ENCODE measurements around the gene TSPAN9. TPM values are rescaled to one million over a fixed set of nuclear protein-coding genes. Genes with fewer than 3 reads are reported as not detected.
A peak's percentile ranks its signal among the peaks of the same experiment; 100 is the strongest.

TSPAN9 gene
- total RNA-seq, 3 donors from 2014 or later, result 4.7 to 28.4 (median 8.5) TPM

GRCh38 chr12:3275171-3276041 is 198.2 kb downstream of the TSPAN9 start:
- no peaks in the 10 kb centered on the region for H3K9me3 ChIP-seq
- no peak overlapping the region for H3K4me3 ChIP-seq
- peak in 2 of 3 donors; percentile 81 to 84 for DNase-seq
- peak; percentile 80 for ATAC-seq
- intact Hi-C loops (cut with DNase I, micrococcal nuclease), result loop anchor here (2.0 to 5.0 kb wide), 2 partner anchors 138 to 139 kb away; no protein-coding TSS in a partner anchor
- TF ChIP-seq CTCF (IDR thresholded peaks at IDR 0.05), result peak; percentile 94
- no peaks in the 10 kb centered on the region for H3K36me3 ChIP-seq (ENCODE audit: low read depth)
- H3K4me1 ChIP-seq (ENCODE audit: low read depth), result no peaks in the 10 kb centered on the region

GRCh38 chr12:3276226-3276625 is 199.0 kb downstream of the TSPAN9 start:
- Histone ChIP-seq H3K4me3 (no peak overlapping the region), H3K36me3 (ENCODE audit: low read depth) (no peaks in the 10 kb centered on the region), H3K9me3 (no peaks in the 10 kb centered on the region), H3K4me1 (ENCODE audit: low read depth) (no peaks in the 10 kb centered on the region)
- intact Hi-C loops (cut with DNase I, micrococcal nuclease), result loop anchor here in 1 of 2 donors (5.0 kb wide), 1 partner anchor 139 kb away; no protein-coding TSS in a partner anchor
- no peak for ATAC-seq
- no peak for TF ChIP-seq CTCF (IDR thresholded peaks at IDR 0.05)
- no peak for DNase-seq

- H3K4me1 ChIP-seq (ENCODE audit: low read depth), result no peaks in the 10 kb centered on the region
- DNase-seq (no peak), ATAC-seq (no peak)
- TF ChIP-seq CTCF (IDR thresholded peaks at IDR 0.05), result no peak
- intact Hi-C loops (cut with DNase I, micrococcal nuclease), result loop anchor here in 1 of 2 donors (5.0 kb wide), 1 partner anchor 140 kb away; no protein-coding TSS in a partner anchor
- no peak overlapping the region for H3K4me3 ChIP-seq
- H3K9me3 ChIP-seq, result no peaks in the 10 kb centered on the region
- no peaks in the 10 kb centered on the region for H3K36me3 ChIP-seq (ENCODE audit: low read depth)
Measured at GRCh38 chr12:3277306-3277943, 200.2 kb downstream of the TSPAN9 start.

GRCh38 chr12:3278681-3279414 is 201.7 kb downstream of the TSPAN9 start:
- no peak for TF ChIP-seq CTCF (IDR thresholded peaks at IDR 0.05)
- no peak for DNase-seq
- H3K4me1 ChIP-seq (ENCODE audit: low read depth), result no peaks in the 10 kb centered on the region
- H3K4me3 ChIP-seq, result no peak overlapping the region
- H3K36me3 ChIP-seq (ENCODE audit: low read depth), result no peaks in the 10 kb centered on the region
- H3K9me3 ChIP-seq, result no peaks in the 10 kb centered on the region
- no peak for ATAC-seq
- intact Hi-C loops (cut with DNase I, micrococcal nuclease), result loop anchor here in 1 of 2 donors (5.0 kb wide), 1 partner anchor 142 kb away; no protein-coding TSS in a partner anchor

DNA sequence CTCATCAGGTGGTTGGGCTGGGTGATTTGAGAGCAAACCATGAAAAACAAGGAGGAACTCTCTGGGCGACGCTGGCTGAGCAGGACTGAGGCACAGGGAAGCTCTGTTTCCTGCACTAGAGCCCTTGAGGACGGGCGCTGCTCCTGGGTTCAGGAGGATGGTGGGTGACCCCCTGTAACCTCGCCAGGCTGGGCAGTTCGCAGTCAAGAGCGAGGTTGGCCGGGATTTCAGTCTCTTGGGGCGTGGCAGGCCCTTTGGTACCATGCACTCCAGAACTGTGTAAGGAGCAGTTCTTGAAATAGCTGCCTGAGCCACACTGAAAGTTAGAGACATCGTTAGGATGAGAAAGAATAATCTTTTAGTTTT is 202.2 kb downstream of the TSPAN9 start:
- no peak for TF ChIP-seq CTCF (IDR thresholded peaks at IDR 0.05)
- intact Hi-C loops (cut with DNase I, micrococcal nuclease), result loop anchor here in 1 of 2 donors (5.0 kb wide), 1 partner anchor 142 kb away; no protein-coding TSS in a partner anchor
- Histone ChIP-seq H3K4me1 (ENCODE audit: low read depth) (no peaks in the 10 kb centered on the region), H3K9me3 (no peaks in the 10 kb centered on the region), H3K36me3 (ENCODE audit: low read depth) (no peaks in the 10 kb centered on the region), H3K4me3 (no peak overlapping the region)
- ATAC-seq, result no peak
- DNase-seq, result no peak

Data from mucosa of descending colon (tissue), 3 donors.